Activated CD4-positive, alpha-beta T cell treated with anti-CD3 and anti-CD28 coated beads, Interleukin-2, amount 50 U/mL, for 24 hours (primary cell): Measurements from ENCODE around the gene APOBEC3F.
A peak's percentile ranks its signal among the peaks of the same experiment; 100 is the strongest.
"Not testable (repeated sequence)": the region's sequence is repeated elsewhere in the genome, so short reads cannot be mapped to it uniquely, and the experiment has no call there.

Experiments used
- DNase-seq, 2 donors: peaks; one replicate each; pipeline ENCODE4 v3.0.0-alpha.2; 2020; ENCODE audit warnings: low read depth in 1 of 2, low spot score in 1 of 2

Gene APOBEC3F

DNA sequence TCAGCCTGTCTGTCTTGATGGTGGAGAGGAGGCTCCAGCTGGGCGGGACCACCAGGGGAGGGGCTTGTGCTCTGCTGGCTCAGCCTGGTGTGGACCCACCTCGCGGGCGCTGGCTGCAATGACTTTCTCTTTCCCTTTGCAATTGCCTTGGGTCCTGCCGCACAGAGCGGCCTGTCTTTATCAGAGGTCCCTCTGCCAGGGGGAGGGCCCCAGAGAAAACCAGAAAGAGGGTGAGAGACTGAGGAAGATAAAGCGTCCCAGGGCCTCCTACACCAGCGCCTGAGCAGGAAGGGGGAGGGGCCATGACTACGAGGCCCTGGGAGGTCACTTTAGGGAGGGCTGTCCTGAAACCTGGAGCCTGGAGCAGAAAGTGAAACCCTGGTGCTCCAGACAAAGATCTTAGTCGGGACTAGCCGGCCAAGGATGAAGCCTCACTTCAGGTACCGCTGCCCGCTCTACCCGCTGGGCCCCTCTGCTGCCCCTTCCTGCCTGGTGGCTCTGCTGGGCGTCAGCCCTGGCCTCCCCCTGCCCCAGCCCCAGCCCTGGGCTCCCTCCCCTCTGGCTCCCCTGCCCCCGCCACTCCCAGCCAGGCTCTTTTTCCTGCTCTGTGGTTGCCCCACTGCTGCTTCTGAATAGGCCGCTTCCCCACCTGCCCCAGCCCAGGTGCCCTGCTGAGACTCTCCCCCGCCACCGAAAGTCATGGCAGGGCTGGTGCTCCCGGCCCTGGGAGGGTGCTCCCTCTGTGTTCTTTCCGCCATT lies at the start of gene APOBEC3F:
TSS of gene APOBEC3F (plus strand) at position 327 of the 759 bp plus-strand sequence. CDS start at position 424, 97 bp downstream.
- DNase-seq: peak; percentile 33 to 36

DNA sequence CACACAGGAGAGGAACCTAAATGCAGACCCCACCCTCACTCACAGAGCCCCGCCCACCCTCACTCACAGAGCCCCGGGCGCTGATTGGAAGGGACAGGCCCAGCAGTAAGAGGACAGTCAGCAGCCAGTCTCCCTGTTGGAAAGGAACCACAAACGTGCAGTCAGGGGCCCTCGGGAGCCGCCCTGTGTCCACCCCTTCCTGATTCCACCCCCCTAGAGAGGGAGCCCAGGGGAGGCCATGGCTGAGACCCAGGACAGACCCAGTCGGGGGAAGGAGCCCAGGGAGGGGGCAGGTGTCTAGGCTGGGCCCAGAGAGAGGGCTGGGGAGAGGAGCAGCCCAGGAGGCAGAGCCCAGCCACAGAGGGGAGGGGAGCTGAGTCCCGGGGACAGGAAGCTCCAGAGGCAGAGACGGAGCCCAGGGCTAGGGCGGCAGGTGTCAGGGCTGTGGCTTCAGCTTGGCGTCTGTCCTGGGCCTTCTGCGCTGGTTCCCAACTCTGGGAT lies 47.7 kb upstream of the APOBEC3F start:
- not testable (repeated sequence) for DNase-seq

DNA sequence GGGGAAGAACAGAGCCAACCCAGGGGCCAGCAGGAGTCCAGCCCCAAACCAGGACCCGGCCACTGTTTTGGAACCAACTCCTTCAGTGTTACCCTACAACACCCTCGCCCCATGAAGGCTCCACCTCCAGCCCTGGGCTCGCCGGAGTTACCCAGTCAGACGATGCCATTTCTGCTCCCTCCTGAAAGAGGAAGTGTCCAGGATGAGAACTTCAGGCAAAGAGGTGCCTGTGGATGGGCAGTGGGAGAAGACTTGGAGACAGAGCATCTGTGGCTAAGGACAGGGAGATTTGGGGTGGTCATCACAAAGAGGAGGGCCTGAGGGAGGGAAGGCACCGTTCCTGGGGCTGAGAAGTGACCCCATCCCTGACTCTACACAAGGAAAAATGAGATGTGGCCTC lies 44.6 kb upstream of the APOBEC3F start:
- no peak for DNase-seq

DNA sequence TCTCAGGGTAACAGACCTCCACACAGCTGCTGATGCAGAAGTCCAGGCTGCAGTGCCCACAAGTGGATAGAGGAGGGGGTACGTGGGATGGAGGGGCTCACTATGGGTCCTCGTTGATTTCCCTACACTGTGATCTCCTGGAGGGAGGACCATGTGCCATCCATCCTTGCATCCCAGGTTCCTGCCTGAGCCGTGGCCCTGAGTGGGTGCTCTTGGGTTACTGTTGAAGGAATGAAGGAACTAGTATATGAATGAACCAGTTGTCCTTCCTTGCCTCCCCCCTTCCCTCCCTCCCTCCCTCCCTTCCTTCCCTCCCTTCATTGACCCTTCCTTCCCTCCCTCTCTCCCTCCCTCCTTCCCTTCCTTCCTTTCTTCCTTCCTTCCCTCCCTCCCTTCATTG lies 43.1 kb upstream of the APOBEC3F start:
- no peak for DNase-seq

DNA sequence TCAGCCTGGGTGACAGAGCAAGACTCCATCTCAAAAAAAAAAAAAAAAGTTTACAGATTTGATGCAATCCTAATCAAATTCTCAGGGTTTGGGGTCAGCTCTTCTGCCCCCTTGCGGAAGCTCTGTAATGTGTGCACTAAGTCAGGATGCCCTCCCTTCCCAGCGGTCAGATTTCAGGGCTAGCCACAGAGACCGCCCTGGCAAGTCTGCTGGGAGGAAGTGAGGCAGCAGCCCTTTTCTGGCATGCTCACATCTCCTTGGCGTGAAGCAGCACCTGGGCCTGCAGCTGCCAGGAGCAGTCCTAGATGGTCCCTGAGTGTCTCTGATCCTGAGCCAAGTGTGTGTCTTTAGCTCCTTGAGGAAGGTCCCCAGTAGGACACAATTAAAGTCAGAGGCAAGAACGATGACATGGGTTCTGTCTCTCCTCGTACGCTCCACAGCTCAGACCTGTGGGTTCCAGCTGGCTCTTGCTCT lies 37.5 kb upstream of the APOBEC3F start:
- peak; percentile 43 to 61 for DNase-seq

DNA sequence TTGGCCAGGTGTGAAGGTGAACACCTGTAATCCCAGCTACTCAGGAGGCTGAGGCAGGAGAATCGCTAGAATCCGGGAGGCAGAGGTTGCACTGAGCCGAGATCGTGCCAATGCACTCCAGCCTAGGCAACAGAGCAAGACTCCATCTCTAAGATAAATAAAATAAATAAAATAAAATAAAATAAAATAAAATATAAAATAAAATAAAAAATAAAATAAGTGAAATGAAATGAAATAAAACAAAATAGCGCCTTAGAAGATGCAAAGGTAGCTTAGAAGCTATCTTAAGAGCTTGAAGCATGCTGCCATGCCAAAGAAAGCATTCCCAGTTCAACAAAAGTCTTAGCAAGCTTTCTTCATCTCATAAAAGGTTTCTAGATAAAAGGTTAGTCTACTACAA lies 33.5 kb upstream of the APOBEC3F start:
- DNase-seq: no peak

DNA sequence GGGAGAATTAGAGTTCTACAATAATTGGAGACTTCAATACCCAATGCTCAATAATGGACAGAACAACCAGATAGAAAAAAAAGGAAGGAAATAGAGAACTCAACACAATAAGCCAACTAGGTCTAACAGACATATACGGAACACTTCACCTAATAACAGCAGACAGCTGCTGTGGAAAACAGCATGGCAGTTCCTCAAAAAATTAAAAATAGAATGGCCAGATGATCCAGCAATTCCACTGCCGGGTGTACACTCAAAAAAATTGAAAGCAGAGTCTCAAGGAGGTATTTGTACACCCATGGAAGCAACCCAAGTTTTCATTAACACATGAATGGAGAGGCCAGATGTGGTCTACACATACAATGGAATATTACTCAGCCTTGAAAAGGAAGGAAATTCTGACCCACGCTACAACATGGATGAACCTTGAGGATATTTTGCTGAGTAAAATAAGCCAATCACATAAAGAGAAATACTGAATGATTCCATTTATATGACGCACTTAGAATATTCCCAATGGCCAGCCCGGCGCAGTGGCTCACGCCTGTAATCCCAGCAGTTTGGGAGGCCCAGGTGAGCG lies 32.3 kb upstream of the APOBEC3F start:
- DNase-seq: not testable (repeated sequence)

DNA sequence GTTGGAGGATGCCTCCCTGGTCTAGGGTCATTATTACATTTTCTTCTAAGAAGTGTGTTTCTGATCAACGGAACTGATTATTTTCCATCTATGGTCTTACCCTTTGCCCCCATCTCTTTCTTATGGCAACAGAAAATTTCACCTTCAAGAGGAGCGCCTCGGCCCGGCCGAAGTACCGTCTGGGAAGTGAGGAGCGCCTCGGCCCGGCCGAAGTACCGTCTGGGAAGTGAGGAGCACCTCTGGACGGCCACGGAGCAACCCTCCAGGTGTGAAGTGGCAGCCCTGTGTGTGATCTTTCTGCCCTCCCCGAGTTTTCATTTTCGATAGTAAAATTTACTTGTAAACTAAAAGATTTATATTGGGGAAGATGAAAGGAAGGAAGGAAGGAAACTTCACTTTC lies 29.7 kb upstream of the APOBEC3F start:
- no peak for DNase-seq

DNA sequence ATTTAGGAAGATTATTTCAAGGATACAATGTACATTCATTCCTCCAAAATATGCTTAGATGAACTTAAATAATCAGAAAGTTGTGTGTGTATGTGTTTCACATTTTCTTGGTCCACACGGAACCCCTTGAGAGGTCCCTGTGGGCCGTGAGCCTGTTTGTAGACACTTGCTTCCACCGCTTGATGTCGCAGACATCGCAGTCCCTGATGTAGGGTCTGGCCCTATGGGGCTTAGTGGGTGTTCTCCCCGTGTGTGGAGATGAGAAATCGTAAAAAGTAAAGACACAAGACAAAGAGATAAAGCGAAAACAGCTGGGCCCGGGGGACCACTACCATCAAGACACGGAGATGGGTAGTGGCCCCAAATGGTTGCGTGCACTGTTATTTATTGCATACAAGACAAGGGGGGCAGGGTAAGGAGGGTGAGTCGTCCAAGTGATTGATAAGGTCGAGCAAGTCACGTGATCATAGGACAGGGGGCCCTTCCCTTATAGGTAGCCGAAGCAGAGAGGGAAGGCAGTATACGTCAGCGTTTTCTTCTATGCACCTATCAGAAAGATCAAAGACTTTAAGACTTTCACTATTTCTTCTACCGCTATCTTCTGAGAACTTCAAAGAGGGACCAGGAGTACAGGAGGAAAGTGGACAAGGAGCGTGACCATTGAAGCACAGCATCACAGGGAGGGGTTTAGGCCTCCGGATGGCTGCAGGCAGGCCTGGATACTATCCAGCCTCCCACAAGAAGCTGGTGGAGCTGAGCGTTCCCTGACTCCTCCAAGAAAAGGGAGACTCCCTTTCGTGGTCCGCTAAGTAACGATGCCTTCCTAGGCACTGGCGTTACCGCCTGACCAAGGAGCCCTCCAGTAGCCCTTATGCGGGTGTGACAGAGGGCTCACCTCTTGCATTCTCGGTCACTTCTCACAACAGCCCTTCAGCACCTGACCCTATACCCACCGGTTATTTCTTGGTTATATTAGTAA lies 27.8 kb upstream of the APOBEC3F start:
- DNase-seq: no peak

DNA sequence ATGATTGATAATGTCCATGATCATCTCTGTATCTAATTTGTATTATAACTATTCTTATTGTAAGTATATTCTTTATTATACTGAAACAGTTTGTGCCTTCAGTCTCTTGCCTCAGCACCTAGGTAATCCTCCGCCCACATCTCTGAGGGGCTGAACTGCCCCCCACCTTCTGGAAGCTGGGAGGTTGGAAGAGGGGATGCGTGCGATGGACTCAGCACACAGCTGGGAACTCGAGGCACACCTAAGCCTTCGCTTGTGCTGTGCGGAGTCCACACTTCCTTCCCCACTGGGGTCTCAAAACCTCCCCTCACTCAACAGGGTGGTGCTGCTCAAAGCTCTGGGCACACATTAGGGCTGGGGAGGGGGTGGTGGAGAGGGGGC lies 27.1 kb upstream of the APOBEC3F start:
- DNase-seq: not testable (repeated sequence)

DNA sequence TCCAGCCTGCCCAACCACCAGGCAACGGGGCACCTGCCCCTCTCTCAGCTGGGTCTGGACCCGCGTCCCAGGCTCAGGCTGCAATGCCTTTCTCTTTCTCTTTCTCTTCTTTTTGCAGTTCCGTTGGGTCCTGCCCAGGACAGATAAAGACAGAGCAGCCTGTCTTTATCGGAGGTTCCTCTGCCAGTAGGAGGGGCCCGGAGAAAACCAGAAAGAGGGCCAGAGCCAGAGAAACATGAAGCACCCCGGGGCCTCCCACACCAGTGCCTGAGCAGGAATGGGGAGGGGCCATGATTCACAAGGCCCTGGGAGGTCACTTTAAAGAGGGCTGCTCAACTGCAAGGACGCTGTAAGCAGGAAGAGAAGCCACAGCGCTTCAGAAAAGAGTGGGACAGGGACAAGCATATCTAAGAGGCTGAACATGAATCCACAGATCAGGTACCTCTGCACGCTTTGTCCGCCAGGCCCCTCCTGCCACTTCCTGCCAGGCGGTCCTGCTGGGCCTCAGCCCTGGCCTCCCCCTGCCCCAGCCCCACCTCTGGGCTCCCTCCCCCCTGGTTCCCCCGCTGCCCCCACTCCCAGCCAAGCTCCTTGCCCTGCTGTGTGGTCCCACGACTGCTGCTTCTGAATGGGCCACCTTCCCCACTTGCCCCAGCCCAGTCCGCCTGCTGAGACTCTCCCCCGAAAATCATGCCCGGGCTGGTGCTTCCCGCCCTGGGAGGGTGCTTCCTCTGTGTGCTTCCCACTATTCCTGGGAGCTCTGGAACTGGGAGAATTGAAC lies 26.5 kb upstream of the APOBEC3F start, which contains the start of gene APOBEC3C:
TSS of gene APOBEC3C (plus strand) at position 316 of the 781 bp plus-strand sequence. CDS start at position 422, 106 bp downstream.
- DNase-seq: peak; percentile 45 to 78

DNA sequence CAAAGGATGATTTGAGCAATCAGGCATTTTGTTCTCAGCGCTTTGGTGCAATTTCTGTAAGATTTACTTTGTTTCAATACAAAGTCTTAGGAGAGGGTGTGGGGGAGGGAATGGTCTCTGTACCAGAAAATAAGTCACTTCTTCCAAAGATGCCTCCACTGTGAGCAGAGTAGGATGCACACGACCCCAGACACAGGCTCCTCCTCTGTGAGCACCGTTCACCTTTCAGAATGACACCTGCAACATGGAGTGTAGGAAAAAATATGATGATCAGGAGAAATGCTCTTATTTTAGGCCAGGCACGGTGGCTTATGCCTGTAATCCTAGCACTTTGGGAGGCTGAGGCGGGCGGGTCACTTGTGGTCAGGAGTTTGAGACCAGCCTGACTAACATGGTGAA lies 25.9 kb upstream of the APOBEC3F start:
- DNase-seq: not testable (repeated sequence)

DNA sequence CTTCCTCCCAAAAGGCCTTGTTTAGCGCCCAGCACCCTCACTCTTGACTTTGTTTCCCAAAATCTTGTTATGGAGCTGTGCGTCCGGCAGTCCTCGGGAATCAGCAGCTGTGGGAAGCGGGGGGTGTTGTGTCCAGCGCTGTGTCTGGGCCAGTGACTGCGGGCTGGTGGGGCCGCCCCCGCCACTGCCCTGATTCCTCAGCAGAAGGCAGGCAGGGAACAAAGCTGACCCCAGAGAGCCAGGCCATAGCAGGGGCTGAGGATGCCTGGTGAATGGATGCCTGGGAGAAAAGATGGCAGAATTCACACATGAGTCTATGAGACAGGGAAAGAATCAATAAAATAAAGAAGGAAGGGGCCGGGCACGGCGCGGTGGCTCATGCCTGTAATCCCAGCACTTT lies 24.1 kb upstream of the APOBEC3F start:
- no peak for DNase-seq

DNA sequence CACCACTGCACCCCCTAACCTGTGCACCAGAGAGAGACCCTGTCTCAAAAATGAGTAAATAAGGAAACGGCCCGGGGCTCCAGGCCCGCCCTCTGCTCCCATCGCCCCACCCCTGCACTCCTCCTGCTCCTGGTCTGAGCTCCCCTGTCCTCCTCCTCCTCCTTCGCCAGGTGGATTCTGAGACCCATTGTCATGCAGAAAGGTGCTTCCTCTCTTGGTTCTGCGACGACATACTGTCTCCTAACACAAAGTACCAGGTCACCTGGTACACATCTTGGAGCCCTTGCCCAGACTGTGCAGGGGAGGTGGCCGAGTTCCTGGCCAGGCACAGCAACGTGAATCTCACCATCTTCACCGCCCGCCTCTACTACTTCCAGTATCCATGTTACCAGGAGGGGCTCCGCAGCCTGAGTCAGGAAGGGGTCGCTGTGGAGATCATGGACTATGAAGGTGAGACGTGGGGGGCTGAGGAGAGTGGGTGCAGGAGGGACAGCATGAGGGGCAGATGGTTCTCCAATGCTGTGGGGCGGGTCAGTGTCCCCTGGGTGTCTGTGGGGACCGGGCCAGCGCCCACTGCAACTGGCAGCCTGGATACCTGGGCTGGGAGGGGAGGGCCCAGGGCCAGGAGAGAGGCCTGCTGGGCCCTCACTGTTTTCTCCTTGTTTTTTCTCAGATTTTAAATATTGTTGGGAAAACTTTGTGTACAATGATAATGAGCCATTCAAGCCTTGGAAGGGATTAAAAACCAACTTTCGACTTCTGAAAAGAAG lies 22.9 kb upstream of the APOBEC3F start:
- no peak for DNase-seq

DNA sequence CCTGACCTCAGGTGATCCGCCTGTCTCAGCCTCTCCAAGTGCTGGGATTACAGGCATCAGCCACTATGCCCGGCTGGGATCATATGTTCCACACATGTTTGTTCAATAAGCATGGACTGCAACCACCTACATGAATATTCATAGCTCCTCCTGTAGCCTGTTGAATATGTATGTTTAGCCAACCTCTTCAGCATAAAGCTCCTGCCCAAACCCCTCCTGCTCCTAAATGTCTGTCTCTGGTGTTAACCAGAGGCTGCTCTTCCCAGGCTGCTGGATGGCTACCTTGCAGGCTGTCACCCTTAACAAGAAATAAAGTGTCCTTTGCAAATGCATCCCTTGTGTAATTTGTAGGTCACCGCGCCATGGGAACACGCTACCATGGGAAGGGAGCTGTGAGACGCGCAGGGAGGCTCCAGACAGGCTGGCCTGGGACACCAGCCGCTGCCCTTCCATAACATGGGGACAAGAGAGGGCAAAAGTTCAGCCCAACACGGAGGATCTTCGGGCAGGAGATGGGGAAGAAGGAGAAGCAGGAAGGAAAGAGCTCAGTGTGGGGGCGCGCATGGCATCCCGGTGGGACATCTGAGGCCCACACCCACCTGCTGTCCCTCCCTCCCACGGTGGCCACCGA lies 20.5 kb upstream of the APOBEC3F start:
- not testable (repeated sequence) for DNase-seq

DNA sequence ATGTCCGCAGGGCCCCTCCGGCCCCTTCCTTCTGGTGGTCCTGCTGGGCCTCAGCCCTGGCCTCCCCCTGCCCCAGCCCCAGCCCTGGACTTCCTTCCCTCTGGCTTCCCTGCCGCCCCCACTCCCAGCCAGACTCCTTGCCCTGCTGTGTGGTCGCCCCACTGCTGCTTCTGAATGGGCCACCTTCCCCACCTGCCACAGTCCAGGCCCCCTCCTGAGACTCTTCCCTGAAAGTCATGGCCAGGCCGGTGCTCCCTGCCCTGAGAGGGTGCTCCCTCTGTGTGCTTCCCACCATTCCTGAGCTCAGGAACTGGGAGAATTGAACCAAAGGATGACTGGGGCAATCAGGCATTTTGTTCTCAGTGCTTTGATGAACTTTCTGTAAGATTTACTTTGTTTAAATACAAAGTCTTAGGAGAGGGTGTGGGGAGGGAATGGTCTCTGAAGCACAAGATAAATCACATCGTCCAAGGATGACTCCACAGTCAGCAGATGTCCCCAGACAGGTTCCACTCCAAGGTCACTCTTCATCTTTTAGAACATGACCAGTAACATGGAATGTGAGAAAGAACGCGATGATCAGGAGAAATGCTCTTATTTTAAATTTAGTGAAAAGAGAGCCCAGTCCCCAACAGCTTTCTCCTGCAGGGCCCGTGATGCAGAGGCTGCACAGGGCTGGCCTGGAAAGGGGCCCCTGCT lies 19.0 kb upstream of the APOBEC3F start:
- DNase-seq: no peak

DNA sequence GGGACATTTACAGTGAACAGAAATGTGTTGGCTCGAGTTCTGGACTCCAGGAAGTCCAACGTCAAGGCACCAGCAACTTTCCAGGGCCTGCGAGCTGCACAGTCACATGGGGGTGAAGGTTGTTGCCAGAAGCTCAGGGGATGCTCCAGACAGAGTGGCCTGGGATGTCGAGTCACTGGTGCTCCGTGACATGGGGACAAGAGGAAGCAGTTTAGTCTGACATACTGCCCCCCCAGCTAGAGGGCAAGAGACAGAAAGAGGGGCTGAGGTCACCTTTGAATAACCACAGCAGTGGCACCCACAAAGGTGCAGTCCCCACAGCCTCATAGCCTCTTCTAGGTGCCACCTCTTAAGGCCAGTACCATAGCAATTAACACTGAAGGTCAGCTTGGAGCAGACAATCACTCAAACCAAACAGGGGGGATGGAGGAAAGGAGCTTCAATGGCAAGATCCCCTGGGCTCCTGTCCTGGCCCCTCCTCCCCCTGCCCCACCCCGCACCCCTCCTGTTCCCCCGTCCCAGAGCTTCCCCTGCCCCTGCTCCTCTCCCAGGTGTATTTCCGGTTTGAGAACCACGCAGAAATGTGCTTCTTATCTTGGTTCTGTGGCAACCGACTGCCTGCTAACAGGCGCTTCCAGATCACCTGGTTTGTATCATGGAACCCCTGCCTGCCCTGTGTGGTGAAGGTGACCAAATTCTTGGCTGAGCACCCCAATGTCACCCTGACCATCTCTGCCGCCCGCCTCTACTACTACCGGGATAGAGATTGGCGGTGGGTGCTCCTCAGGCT lies 15.9 kb upstream of the APOBEC3F start:
- DNase-seq: no peak
